AG10803 (cell line): ENCODE data around the gene PPIH.
"Not testable (repeated sequence)": the region's sequence is repeated elsewhere in the genome, so short reads cannot be mapped to it uniquely, and the experiment has no call there.

ENCODE experiments used
- DNase-seq: peaks from one replicate; pipeline ENCODE4 v3.0.0; 2010; ENCODE audit warnings: low read depth
- H3K4me3 ChIP-seq: 2 replicates; pipeline ENCODE4 v1.5.1; 2011; ENCODE audit warnings: mild to moderate bottlenecking, low read length, control low read depth
- CTCF ChIP-seq: conservative IDR thresholded peaks from 2 replicates; pipeline ENCODE4 v1.5.1; 2011; ENCODE audit warnings: mild to moderate bottlenecking, low read length, control low read depth, inconsistent platforms

Gene PPIH

GRCh38 chr1:42721926-42722325 is 63.7 kb downstream of the PPIH start:
- DNase-seq, result no peak
- no peak overlapping the region for H3K4me3 ChIP-seq
- TF ChIP-seq CTCF, result no peak

- not testable (repeated sequence) for H3K4me3 ChIP-seq, DNase-seq
These were observed 64.2 kb downstream of the PPIH start for GRCh38 chr1:42722403-42722802.

GRCh38 chr1:42723511-42723910 is 65.3 kb downstream of the PPIH start:
- no peak overlapping the region for H3K4me3 ChIP-seq
- TF ChIP-seq CTCF, result no peak
- DNase-seq, result no peak

- not testable (repeated sequence) for DNase-seq, H3K4me3 ChIP-seq
These were observed 67.6 kb downstream of the PPIH start for GRCh38 chr1:42725820-42726219.
